Astrocyte (in vitro differentiated cells and primary cell): ENCODE data around the gene S100A14. TPM values are rescaled to one million over a fixed set of nuclear protein-coding genes. Genes with fewer than 3 reads are reported as not detected.
A peak's percentile ranks its signal among the peaks of the same experiment; 100 is the strongest.

ENCODE experiments used
- DNase-seq: peaks from one replicate; pipeline ENCODE4 v3.0.0-alpha.2; 2010; ENCODE audit warnings: low read depth
- FAIRE-seq: peaks from 2 replicates; lab custom pipeline; 2011; peaks lifted over from hg19 to GRCh38; lab: Jason Lieb, UNC
- H2AFZ ChIP-seq: 2 replicates; pipeline ENCODE4 v1.6.0; 2012; ENCODE audit warnings: low read depth, low read length, inconsistent platforms
- H3K27ac ChIP-seq: 2 replicates; pipeline ENCODE4 v1.5.1; 2011; ENCODE audit warnings: low read depth, low read length, inconsistent platforms
- H3K27me3 ChIP-seq: 2 replicates; pipeline ENCODE4 v1.6.0; 2011; ENCODE audit warnings: low read length, inconsistent platforms; ENCODE audit not compliant: insufficient read depth
- H3K36me3 ChIP-seq: 2 replicates; pipeline ENCODE4 v1.5.1; 2011; ENCODE audit warnings: low read length, inconsistent platforms; ENCODE audit not compliant: insufficient read depth
- H3K4me1 ChIP-seq: 2 replicates; pipeline ENCODE4 v1.5.1; 2011; ENCODE audit warnings: low read length, inconsistent platforms; ENCODE audit not compliant: insufficient read depth
- H3K4me2 ChIP-seq: 2 replicates; pipeline ENCODE4 v1.6.0; 2012; ENCODE audit warnings: low read length, inconsistent platforms
- H3K4me3 ChIP-seq: 2 replicates; pipeline ENCODE4 v1.5.1; 2011; ENCODE audit warnings: low read depth, mild to moderate bottlenecking, low read length, inconsistent platforms; ENCODE audit not compliant: insufficient read depth
- H3K79me2 ChIP-seq: 2 replicates; pipeline ENCODE4 v1.6.0; 2012; ENCODE audit warnings: mild to moderate bottlenecking, low read length, inconsistent platforms; ENCODE audit not compliant: insufficient read depth
- H3K9ac ChIP-seq: 2 replicates; pipeline ENCODE4 v1.6.0; 2012; ENCODE audit warnings: mild to moderate bottlenecking, low read length, inconsistent platforms
- H3K9me3 ChIP-seq: 2 replicates; pipeline ENCODE4 v1.5.1; 2012; ENCODE audit warnings: low read depth, mild to moderate bottlenecking, low read length, inconsistent platforms; ENCODE audit not compliant: insufficient read depth
- H4K20me1 ChIP-seq: 2 replicates; pipeline ENCODE4 v1.6.0; 2012; ENCODE audit warnings: low read length, inconsistent platforms; ENCODE audit not compliant: insufficient read depth
- H3K27ac Mint-ChIP-seq: one replicate; pipeline ENCODE4 v1.8.0; 2021; ENCODE audit warnings: mild to moderate bottlenecking, mixed read lengths; ENCODE audit not compliant: unreplicated experiment
- H3K27me3 Mint-ChIP-seq: one replicate; pipeline ENCODE4 v1.8.0; 2021; ENCODE audit warnings: low read depth, mixed read lengths; ENCODE audit not compliant: unreplicated experiment
- H3K36me3 Mint-ChIP-seq: one replicate; pipeline ENCODE4 v1.8.0; 2021; ENCODE audit warnings: low read depth, mixed read lengths; ENCODE audit not compliant: unreplicated experiment
- H3K4me1 Mint-ChIP-seq: one replicate; pipeline ENCODE4 v1.8.0; 2021; ENCODE audit warnings: low read depth, mixed read lengths; ENCODE audit not compliant: unreplicated experiment
- H3K4me3 Mint-ChIP-seq: one replicate; pipeline ENCODE4 v1.8.0; 2021; ENCODE audit warnings: mild to moderate bottlenecking, moderate library complexity, mixed read lengths; ENCODE audit not compliant: unreplicated experiment
- H3K9me3 Mint-ChIP-seq: one replicate; pipeline ENCODE4 v1.8.0; 2021; ENCODE audit warnings: mild to moderate bottlenecking, mixed read lengths; ENCODE audit not compliant: unreplicated experiment
- EZH2 ChIP-seq: IDR thresholded peaks from 2 replicates; pipeline ENCODE4 v1.6.1; 2012; ENCODE audit warnings: mild to moderate bottlenecking, low read length, inconsistent platforms; ENCODE audit not compliant: insufficient read depth
- total RNA-seq: library from RNA; stranded (reverse); gene quantifications from 2 replicates; pipeline ENCODE4 v1.2.1, GENCODE V29; 2021
- TF ChIP-seq, protein P1 (sequence below): IDR thresholded peaks from 2 replicates; pipeline ENCODE4 v1.5.1; 2011; ENCODE audit warnings: low read depth, mild to moderate bottlenecking, inconsistent platforms, low read length, moderate library complexity; ENCODE audit not compliant: insufficient read depth

The S100A14 gene
- total RNA-seq, 1 donor from 2014 or later: 0.57 TPM

DNA sequence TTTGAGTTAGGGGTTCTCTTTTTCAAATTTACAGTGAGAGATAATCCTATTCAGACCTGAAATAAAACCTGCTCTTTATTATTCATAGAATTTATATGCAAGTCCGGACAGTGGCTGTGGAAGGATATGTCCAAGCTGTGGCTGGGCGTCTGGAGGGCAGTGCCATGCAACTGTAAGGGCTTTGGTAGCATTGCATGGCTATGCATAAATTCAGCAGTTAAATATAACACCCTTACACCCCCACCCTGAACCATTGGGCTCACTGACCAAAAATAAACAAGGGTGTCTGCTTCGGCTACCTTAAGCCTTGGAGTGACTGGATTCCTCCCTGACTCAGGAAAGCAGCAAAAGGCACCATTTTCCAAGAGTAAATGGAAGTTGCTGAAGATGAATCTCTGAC, 23.2 kb upstream of the S100A14 start:
- Histone ChIP-seq H3K27ac (no peak overlapping the region), H3K36me3 (peaks cover 70% of the 10 kb centered on the region), H3K79me2 (peaks cover 91% of the 10 kb centered on the region), H3K9ac (no peak overlapping the region), H2AFZ (no peak overlapping the region), H3K4me2 (no peak overlapping the region), H4K20me1 (peaks cover 69% of the 10 kb centered on the region), H3K4me3 (no peak overlapping the region), H3K27me3 (no peaks in the 10 kb centered on the region), H3K4me1 (no peaks in the 10 kb centered on the region), H3K9me3 (no peaks in the 10 kb centered on the region)
- no peak for FAIRE-seq
- TF ChIP-seq EZH2: no peak
- TF ChIP-seq, protein P1, sequence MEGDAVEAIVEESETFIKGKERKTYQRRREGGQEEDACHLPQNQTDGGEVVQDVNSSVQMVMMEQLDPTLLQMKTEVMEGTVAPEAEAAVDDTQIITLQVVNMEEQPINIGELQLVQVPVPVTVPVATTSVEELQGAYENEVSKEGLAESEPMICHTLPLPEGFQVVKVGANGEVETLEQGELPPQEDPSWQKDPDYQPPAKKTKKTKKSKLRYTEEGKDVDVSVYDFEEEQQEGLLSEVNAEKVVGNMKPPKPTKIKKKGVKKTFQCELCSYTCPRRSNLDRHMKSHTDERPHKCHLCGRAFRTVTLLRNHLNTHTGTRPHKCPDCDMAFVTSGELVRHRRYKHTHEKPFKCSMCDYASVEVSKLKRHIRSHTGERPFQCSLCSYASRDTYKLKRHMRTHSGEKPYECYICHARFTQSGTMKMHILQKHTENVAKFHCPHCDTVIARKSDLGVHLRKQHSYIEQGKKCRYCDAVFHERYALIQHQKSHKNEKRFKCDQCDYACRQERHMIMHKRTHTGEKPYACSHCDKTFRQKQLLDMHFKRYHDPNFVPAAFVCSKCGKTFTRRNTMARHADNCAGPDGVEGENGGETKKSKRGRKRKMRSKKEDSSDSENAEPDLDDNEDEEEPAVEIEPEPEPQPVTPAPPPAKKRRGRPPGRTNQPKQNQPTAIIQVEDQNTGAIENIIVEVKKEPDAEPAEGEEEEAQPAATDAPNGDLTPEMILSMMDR: no peak
- Mint-ChIP-seq H3K9me3 (peaks cover 2% of the 10 kb centered on the region), H3K27ac (no peak overlapping the region), H3K36me3 (peaks cover 20% of the 10 kb centered on the region), H3K4me3 (no peak overlapping the region), H3K27me3 (no peaks in the 10 kb centered on the region), H3K4me1 (no peaks in the 10 kb centered on the region)
- DNase-seq: no peak

DNA sequence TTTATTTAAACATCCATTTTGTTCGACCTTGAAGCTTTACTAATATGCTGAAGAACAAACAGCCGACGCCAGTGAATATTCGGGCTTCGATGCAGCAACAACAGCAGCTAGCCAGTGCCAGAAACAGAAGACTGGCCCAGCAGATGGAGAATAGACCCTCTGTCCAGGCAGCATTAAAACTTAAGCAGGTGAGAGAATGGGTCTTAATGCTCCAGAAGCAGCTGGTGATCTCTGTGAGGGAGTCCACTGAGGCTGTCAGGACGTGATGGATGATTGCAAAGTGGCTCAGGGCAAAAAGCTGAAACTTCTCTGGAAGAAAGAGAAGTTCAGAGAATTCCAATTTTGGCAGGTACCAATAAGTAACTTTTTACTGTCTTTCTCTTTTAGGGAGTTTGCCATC, 22.1 kb upstream of the S100A14 start:
- Histone ChIP-seq H3K36me3 (peaks cover 60% of the 10 kb centered on the region), H4K20me1 (peaks cover 59% of the 10 kb centered on the region), H3K4me1 (peaks cover 3% of the 10 kb centered on the region), H3K9ac (no peak overlapping the region), H3K9me3 (no peaks in the 10 kb centered on the region), H3K27me3 (no peaks in the 10 kb centered on the region), H3K27ac (no peak overlapping the region), H3K4me3 (no peak overlapping the region), H3K79me2 (peaks cover 84% of the 10 kb centered on the region), H2AFZ (no peak overlapping the region), H3K4me2 (no peak overlapping the region)
- Mint-ChIP-seq H3K4me3 (no peak overlapping the region), H3K27me3 (no peaks in the 10 kb centered on the region), H3K4me1 (peaks cover under 1% of the 10 kb centered on the region), H3K9me3 (peaks cover 2% of the 10 kb centered on the region), H3K27ac (no peak overlapping the region), H3K36me3 (peaks cover 16% of the 10 kb centered on the region)
- no peak for DNase-seq
- no peak for TF ChIP-seq EZH2
- TF ChIP-seq, protein P1: no peak
- FAIRE-seq: no peak

DNA sequence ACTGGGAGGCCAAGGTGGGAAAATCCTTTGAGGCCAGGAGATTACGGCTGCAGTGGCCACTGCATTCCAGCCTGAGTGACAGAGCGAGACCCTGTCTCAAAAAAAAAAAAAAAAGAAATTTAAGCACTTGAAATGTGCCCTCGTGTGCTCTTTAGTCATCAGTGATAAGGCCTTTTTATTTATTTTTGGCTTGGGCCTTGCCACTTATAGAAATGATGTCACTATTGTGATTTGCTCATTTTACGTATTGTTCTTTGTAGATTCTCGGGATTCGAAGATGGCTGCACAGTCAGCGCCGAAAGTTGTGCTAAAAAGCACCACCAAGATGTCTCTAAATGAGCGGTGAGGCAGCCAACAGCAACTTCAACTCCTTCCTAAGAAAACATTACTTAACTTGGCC, 20.2 kb upstream of the S100A14 start:
- TF ChIP-seq, protein P1: no peak
- no peak for TF ChIP-seq EZH2
- Mint-ChIP-seq H3K4me3 (peak overlapping the region; percentile 97), H3K27ac (no peak overlapping the region), H3K27me3 (no peaks in the 10 kb centered on the region), H3K4me1 (peaks cover 3% of the 10 kb centered on the region), H3K36me3 (peaks cover 9% of the 10 kb centered on the region), H3K9me3 (peaks cover 2% of the 10 kb centered on the region)
- FAIRE-seq (no peak), DNase-seq (no peak)
- Histone ChIP-seq H2AFZ (no peak overlapping the region), H3K9me3 (no peaks in the 10 kb centered on the region), H3K27ac (no peak overlapping the region), H3K4me3 (no peak overlapping the region), H3K36me3 (peaks cover 41% of the 10 kb centered on the region), H3K4me2 (peak overlapping the region; percentile 94), H3K79me2 (peaks cover 66% of the 10 kb centered on the region), H3K27me3 (no peaks in the 10 kb centered on the region), H3K9ac (no peak overlapping the region), H3K4me1 (peaks cover 8% of the 10 kb centered on the region), H4K20me1 (peaks cover 45% of the 10 kb centered on the region)
